HAP-1 (cell line): Measurements from ENCODE around the gene TMEM38A.
A peak's percentile ranks its signal among the peaks of the same experiment; 100 is the strongest.
"Not testable (repeated sequence)": the region's sequence is repeated elsewhere in the genome, so short reads cannot be mapped to it uniquely, and the experiment has no call there.

Source experiments
- DNase-seq, 2 experiments: peaks; one replicate each; pipeline ENCODE4 v3.0.0-alpha.2; 2016 to 2020; ENCODE audit warnings: low spot score in 2 of 2
- H3K27me3 ChIP-seq: fragments of 250-450 bp; sonication (Bioruptor Pico); 2 replicates; pipeline ENCODE4 v1.5.1; 2020; ENCODE audit warnings: low read depth, mild to moderate bottlenecking, moderate library complexity
- H3K36me3 ChIP-seq: fragments of 250-450 bp; sonication (Bioruptor Pico); replicated peaks from 2 replicates; pipeline ENCODE4 v1.5.1; 2020; ENCODE audit warnings: mild to moderate bottlenecking
- H3K4me1 ChIP-seq: fragments of 250-450 bp; sonication (Bioruptor Pico); 2 replicates; pipeline ENCODE4 v1.5.1; 2020; ENCODE audit warnings: mild to moderate bottlenecking
- H3K4me3 ChIP-seq: fragments of 250-450 bp; sonication (Bioruptor Pico); 2 replicates; pipeline ENCODE4 v1.5.1; 2020; ENCODE audit warnings: mild to moderate bottlenecking, moderate library complexity
- H3K9me3 ChIP-seq: fragments of 250-450 bp; sonication (Bioruptor Pico); 2 replicates; pipeline ENCODE4 v1.5.1; 2020; ENCODE audit warnings: mild to moderate bottlenecking, moderate library complexity
- in situ Hi-C: fragments of 300-500 bp; cut with MboI; formaldehyde crosslinking; loops from 3 replicates; pipeline ENCODE4 v1.14.3; 2020; ENCODE audit warnings: low sequenced_read_pairs, inconsistent platforms, mixed read lengths

Gene TMEM38A

DNA sequence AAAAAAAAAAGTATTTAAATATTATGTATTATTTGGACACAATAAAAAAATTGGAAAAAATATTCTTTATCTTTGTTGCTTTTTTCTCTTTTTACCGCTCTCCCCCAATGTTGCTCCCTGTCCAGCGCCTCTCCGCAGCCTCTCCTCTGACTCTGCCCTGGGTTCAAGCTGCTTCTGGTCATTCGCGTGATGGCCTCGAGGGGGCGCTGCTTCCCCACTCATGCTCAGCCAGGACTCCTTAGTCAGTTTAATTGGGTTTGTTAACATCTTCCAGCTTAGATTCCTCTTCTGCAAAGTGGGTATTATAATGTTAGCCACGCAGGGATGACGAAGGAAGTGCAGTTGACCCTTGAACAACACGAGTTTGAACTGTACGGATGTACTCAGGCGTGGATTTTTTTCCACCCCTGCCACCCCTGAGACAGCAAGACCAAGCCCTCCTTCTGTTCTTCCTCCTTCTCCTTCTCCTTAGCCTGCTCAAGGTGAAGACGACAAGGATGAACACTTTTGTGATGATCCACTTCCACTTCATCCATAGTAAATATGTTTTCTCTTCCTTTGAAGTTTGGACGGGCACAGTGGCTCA is 53.9 kb downstream of the TMEM38A start:
- no peaks in the 10 kb centered on the region for H3K4me1 ChIP-seq
- no peaks in the 10 kb centered on the region for H3K27me3 ChIP-seq
- H3K4me3 ChIP-seq, result no peak overlapping the region
- no peaks in the 10 kb centered on the region for H3K36me3 ChIP-seq
- H3K9me3 ChIP-seq, result no peaks in the 10 kb centered on the region
- DNase-seq, result peak; percentile 36 to 77
- in situ Hi-C loops, result no loop called here

DNA sequence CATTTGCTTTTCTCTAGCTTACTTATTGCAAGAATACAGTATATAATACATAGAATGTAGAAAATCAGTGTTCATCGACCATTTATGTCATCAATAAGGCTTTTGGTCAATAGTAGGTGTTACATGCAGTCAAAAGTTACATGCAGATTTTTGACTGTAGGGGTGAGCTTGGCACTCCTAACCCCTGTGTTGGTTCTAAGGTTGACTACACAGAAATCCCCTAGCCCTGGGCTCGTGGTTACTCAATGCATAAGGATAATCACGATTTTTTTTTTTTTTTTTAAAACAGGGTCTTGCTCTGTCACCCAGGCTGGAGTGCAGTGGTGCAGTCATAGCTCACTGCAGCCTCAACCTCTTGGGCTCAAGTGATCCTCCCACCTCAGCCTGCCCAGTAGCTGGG is 54.7 kb downstream of the TMEM38A start:
- Histone ChIP-seq H3K4me1 (no peaks in the 10 kb centered on the region), H3K4me3 (no peak overlapping the region), H3K36me3 (no peaks in the 10 kb centered on the region), H3K27me3 (no peaks in the 10 kb centered on the region), H3K9me3 (no peaks in the 10 kb centered on the region)
- no peak for DNase-seq
- in situ Hi-C loops, result no loop called here

DNA sequence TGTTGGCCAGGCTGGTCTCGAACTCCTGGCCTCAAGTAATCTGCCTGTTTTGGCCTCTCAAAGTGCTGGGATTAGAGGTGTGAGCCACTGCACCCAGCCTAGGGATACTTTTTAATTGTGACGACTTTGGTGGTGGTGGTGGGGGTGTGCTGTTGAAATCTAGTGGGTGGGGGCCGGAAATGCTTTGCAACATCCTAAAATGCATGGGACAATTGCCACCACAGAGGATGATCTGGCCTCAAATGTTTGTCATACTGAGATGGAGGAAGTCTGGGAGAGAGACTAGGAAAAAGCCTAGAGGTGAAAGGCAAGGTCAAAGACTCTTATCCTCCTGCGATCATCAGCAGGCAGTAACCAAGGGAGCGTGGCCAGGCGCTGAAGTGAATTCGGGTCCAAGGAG is 60.1 kb downstream of the TMEM38A start:
- no peaks in the 10 kb centered on the region for H3K4me1 ChIP-seq
- in situ Hi-C loops, result no loop called here
- no peaks in the 10 kb centered on the region for H3K9me3 ChIP-seq
- no peaks in the 10 kb centered on the region for H3K27me3 ChIP-seq
- no peak for DNase-seq
- no peaks in the 10 kb centered on the region for H3K36me3 ChIP-seq
- no peak overlapping the region for H3K4me3 ChIP-seq

DNA sequence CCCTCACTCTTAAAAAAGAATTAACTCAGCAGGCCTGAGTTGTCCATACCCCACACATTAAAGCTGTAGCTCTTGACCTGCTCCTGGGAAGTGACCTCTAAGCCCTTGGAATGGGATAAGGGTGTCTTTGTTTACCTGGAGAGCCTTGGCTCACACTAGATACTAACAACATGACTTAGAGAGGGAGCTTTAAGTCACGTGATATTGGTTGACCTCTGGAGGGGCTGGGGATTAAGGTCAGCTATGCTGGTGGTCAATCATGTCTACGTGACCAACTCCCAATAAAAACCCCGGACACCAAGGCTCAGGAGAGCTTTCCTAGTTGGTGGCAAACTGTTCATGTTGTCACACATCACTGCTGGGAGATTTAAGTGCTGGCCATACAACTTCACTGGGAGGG is 61.7 kb downstream of the TMEM38A start:
- Histone ChIP-seq H3K4me1 (no peaks in the 10 kb centered on the region), H3K9me3 (no peaks in the 10 kb centered on the region), H3K27me3 (no peaks in the 10 kb centered on the region), H3K4me3 (no peak overlapping the region), H3K36me3 (no peaks in the 10 kb centered on the region)
- in situ Hi-C loops, result no loop called here
- no peak for DNase-seq

DNA sequence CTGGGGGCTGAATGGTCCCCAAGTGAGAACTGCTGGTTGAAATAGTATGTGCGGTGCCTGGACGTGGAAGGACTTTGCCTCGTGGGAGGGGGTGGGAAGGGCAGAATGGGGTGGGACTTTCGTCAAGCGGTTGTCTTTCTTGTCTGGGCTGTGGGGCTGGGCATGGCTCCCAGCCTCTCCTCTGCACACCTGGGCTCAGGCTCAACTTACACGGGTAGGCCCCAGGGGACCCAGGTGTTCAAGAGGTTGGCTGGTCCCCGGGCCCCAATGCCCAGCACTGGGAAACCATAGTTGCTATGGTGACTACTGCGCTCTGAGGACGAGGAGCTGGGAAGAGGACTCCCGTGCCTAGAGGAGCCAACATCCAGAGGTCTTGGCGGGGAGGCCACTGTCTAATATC is 66.0 kb downstream of the TMEM38A start:
- H3K4me1 ChIP-seq, result no peaks in the 10 kb centered on the region
- H3K9me3 ChIP-seq, result no peaks in the 10 kb centered on the region
- DNase-seq, result no peak
- H3K36me3 ChIP-seq, result no peaks in the 10 kb centered on the region
- H3K4me3 ChIP-seq, result no peak overlapping the region
- no peaks in the 10 kb centered on the region for H3K27me3 ChIP-seq
- in situ Hi-C loops, result no loop called here

DNA sequence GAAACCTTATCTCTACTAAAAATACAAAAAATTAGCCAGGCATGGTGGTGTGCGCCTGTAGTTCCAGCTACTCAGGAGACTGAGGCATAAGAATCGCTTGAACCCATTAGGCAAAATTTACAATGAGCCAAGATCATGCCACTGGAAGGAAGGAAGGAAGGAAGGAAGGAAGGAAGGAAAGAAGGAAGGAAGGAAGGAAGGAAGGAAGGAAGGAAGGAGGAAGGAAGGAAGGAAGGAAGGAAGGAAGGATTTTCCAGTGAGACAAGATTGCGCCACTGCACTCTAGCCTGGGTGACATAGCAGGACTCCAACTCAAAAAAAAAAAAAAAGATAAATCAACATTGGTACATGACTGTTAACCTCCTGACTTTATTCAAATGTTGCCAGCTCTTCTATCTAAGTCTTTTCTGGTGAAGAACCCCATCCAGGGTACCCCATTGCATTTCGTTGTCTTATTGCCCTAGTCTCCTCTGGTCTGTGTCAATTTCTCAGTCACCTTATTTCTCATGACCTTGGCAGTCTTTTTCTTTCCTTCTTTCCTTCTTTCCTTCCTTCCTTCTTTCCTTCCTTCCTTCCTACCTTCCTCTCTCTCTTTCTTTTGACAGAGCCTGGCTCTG is 74.8 kb downstream of the TMEM38A start:
- H3K4me1 ChIP-seq, H3K36me3 ChIP-seq, DNase-seq, H3K9me3 ChIP-seq, H3K27me3 ChIP-seq, H3K4me3 ChIP-seq, in situ Hi-C loops: not testable (repeated sequence)

DNA sequence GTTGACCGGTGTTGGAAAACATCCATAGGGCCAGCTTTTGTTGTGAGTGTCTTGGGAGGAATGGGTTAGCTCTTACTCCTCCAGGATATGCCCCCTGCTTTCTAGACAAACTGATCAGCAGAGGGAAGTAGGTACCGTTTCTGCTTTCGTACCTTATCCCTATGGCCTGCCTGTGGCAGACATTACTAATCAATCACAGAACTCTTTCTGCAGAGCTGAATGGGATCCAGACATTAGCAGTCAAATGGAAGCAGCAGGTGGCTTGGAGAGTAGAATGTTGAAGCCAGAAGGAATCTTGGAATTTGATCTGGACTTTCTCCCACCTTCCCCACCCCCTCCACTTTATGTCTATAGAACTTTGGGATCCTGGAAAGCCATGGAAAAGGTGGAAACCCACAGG is 75.8 kb downstream of the TMEM38A start:
- Histone ChIP-seq H3K4me3 (no peak overlapping the region), H3K27me3 (no peaks in the 10 kb centered on the region), H3K9me3 (no peaks in the 10 kb centered on the region), H3K4me1 (no peaks in the 10 kb centered on the region), H3K36me3 (no peaks in the 10 kb centered on the region)
- no peak for DNase-seq
- in situ Hi-C loops, result no loop called here

DNA sequence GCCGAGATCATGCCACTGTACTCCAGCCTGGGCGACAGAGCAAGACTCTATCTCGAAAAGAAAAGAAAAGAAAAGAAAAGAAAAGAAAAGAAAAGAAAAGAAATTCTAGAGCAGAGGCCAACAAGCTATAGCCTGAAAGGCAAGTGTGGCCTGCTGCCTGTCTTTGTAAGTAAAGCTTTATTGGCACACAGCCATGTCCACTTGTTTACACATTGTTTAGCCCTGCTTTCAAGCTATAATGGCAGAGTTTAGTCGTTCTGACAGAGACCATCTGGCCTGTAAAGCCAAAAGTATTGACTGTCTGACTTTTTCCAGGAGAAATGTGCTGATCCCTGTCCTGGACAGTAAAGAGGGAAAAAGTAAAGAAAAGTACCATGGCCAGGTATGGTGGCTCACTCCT is 77.0 kb downstream of the TMEM38A start:
- H3K36me3 ChIP-seq, result no peaks in the 10 kb centered on the region
- H3K27me3 ChIP-seq, result no peaks in the 10 kb centered on the region
- no peaks in the 10 kb centered on the region for H3K4me1 ChIP-seq
- DNase-seq, result peak in 1 of 2 experiments; percentile 8
- H3K9me3 ChIP-seq, result no peaks in the 10 kb centered on the region
- no peak overlapping the region for H3K4me3 ChIP-seq
- in situ Hi-C loops, result no loop called here

DNA sequence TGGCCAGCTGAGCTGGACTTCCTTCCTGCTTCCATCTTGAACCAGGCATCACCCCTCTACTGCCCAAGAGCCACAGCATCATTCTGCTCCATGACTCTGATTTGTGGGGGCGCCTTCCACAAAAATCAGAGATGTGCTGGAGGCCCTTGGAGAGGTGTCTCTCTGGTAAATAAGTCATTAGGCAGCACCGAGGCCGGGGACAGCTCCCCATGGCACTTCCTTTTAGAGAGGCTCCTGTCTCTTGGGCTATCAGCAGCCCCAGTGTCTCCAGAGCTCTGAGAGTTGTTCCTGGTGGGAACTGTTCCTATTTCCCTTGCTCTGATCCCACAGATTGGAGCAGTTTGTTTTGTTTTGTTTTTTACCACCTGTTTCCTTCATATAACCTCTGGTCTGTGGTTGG is 78.6 kb downstream of the TMEM38A start:
- H3K27me3 ChIP-seq, result no peaks in the 10 kb centered on the region
- DNase-seq, result peak in 1 of 2 experiments; percentile 20
- H3K9me3 ChIP-seq, result no peaks in the 10 kb centered on the region
- H3K36me3 ChIP-seq, result no peaks in the 10 kb centered on the region
- H3K4me1 ChIP-seq, result no peaks in the 10 kb centered on the region
- H3K4me3 ChIP-seq, result no peak overlapping the region
- in situ Hi-C loops, result no loop called here
